MCF 10A (cell line): ENCODE results near the gene SPTBN2. TPM values are rescaled to one million over a fixed set of nuclear protein-coding genes. Genes with fewer than 3 reads are reported as not detected.
"Not testable (repeated sequence)": the region's sequence is repeated elsewhere in the genome, so short reads cannot be mapped to it uniquely, and the experiment has no call there.

ENCODE experiments used
- BruUV-seq: library from RNA; stranded (reverse); fragments of 400-500 nt; replicated peaks from 2 replicates; lab custom pipeline; 2021; lab: Mats Ljungman, UMichigan
- CTCF ChIA-PET: fragments of 300-600 bp; sonication (Branson Sonifier 250); formaldehyde crosslinking; extraction: SDS; loops from one replicate; lab custom pipeline; 2021; ENCODE audit warnings: antibody characterized with exemption, inconsistent platforms; lab: Yijun Ruan, JAX
- POLR2A ChIA-PET: fragments of 300-600, 350-650 bp; sonication (Branson Sonifier 250); formaldehyde crosslinking; extraction: SDS; loops from one replicate; lab custom pipeline; 2020; ENCODE audit warnings: antibody characterized with exemption, inconsistent platforms; lab: Yijun Ruan, JAX
- DNase-seq: peaks from one replicate; pipeline ENCODE4 v3.0.0-alpha.2; 2018; ENCODE audit not compliant: unreplicated experiment
- H3K27ac Mint-ChIP-seq: one replicate; pipeline ENCODE4 v1.8.0; 2022; ENCODE audit warnings: mild to moderate bottlenecking, low read depth, mixed read lengths; ENCODE audit not compliant: unreplicated experiment
- H3K27me3 Mint-ChIP-seq: one replicate; pipeline ENCODE4 v1.8.0; 2022; ENCODE audit warnings: mixed read lengths; ENCODE audit not compliant: insufficient read depth, unreplicated experiment
- H3K36me3 Mint-ChIP-seq: one replicate; pipeline ENCODE4 v1.8.0; 2022; ENCODE audit warnings: mild to moderate bottlenecking, moderate library complexity, mixed read lengths; ENCODE audit not compliant: insufficient read depth, unreplicated experiment
- H3K4me1 Mint-ChIP-seq: one replicate; pipeline ENCODE4 v1.8.0; 2022; ENCODE audit warnings: mixed read lengths; ENCODE audit not compliant: insufficient read depth, unreplicated experiment
- H3K4me3 Mint-ChIP-seq: one replicate; pipeline ENCODE4 v1.8.0; 2022; ENCODE audit warnings: mild to moderate bottlenecking, moderate library complexity, mixed read lengths; ENCODE audit not compliant: unreplicated experiment
- H3K9me3 Mint-ChIP-seq: one replicate; pipeline ENCODE4 v1.8.0; 2022; ENCODE audit warnings: mixed read lengths; ENCODE audit not compliant: unreplicated experiment
- CTCF ChIP-seq: fragments of 200-600 bp; IDR thresholded peaks from one replicate; pipeline ENCODE4 v1.8.0; 2022; ENCODE audit warnings: antibody characterized with exemption, mild to moderate bottlenecking; ENCODE audit not compliant: unreplicated experiment
- intact Hi-C: fragments of 100-400 bp; cut with micrococcal nuclease; formaldehyde crosslinking; loops from 2 replicates; pipeline ENCODE4 v1.14.1; 2022
- total RNA-seq: library from RNA; stranded (reverse); gene quantifications from 2 replicates; pipeline ENCODE4 v1.2.3, GENCODE V29; 2022

SPTBN2 gene
- total RNA-seq, 1 experiment from 2014 or later: 47.2 TPM

- no peak for DNase-seq
- Mint-ChIP-seq H3K9me3 (no peaks in the 10 kb centered on the region), H3K36me3 (peaks cover 86% of the 10 kb centered on the region), H3K4me3 (peak overlapping the region; percentile 97), H3K4me1 (peaks cover 62% of the 10 kb centered on the region), H3K27ac (peak overlapping the region; percentile 55), H3K27me3 (no peaks in the 10 kb centered on the region)
- intact Hi-C loops: loop anchor here (5.0 kb wide), 1 partner anchor 65 kb away; no protein-coding TSS in a partner anchor
- no TSS peak for BruUV-seq
- ChIA-PET CTCF (no interaction called here), POLR2A (interaction anchor here (1.0 to 17.6 kb wide), 2 partner anchors 13 to 22 kb away, joined by 5 to 420 read pairs; partner anchors contain the start of gene RBM14)
- no peak for TF ChIP-seq CTCF
Observed at GRCh38 chr11:66641834-66642233, 87.2 kb downstream of the SPTBN2 start.

GRCh38 chr11:66639814-66640340 lies 89.1 kb downstream of the SPTBN2 start:
- CTCF ChIA-PET: interaction anchor here (1.0 to 1.8 kb wide), 3 partner anchors 11 to 39 kb away, joined by 3 to 5 read pairs (median 3); no protein-coding TSS in a partner anchor
- Mint-ChIP-seq H3K27ac (peak overlapping the region; percentile 98), H3K4me3 (peak overlapping the region; percentile 97), H3K36me3 (peaks cover 67% of the 10 kb centered on the region), H3K4me1 (peaks cover 50% of the 10 kb centered on the region)
- intact Hi-C loops: loop anchor here (5.0 kb wide), 1 partner anchor 63 kb away; no protein-coding TSS in a partner anchor
- not testable (repeated sequence) for H3K9me3 Mint-ChIP-seq, H3K27me3 Mint-ChIP-seq, BruUV-seq, DNase-seq
- POLR2A ChIA-PET: interaction anchor here (0.7 to 17.6 kb wide), 14 partner anchors 9 to 295 kb away, joined by 3 to 420 read pairs (median 17); partner anchors contain the start of genes ACTN3, BRMS1, CTSF and DPP3

GRCh38 chr11:66639066-66639813 lies 89.8 kb downstream of the SPTBN2 start:
- TF ChIP-seq CTCF: no peak
- POLR2A ChIA-PET: interaction anchor here (0.6 to 17.6 kb wide), 29 partner anchors 9 to 1100 kb away, joined by 3 to 420 read pairs (median 6); partner anchors contain the start of genes ACTN3, BRMS1, CCDC87 and CCS
- DNase-seq: peak; percentile 40
- H3K27ac Mint-ChIP-seq: peak overlapping the region; percentile 98
- H3K4me3 Mint-ChIP-seq: peak overlapping the region; percentile 97
- peaks cover 44% of the 10 kb centered on the region for H3K4me1 Mint-ChIP-seq
- intact Hi-C loops: no loop called here
- no peaks in the 10 kb centered on the region for H3K9me3 Mint-ChIP-seq
- peaks cover 67% of the 10 kb centered on the region for H3K36me3 Mint-ChIP-seq
- CTCF ChIA-PET: interaction anchor here (0.6 to 1.8 kb wide), 5 partner anchors 10 to 39 kb away, joined by 3 to 5 read pairs (median 3); no protein-coding TSS in a partner anchor
- no peaks in the 10 kb centered on the region for H3K27me3 Mint-ChIP-seq
- BruUV-seq: TSS peak; percentile 55

- TF ChIP-seq CTCF: no peak
- ChIA-PET POLR2A (interaction anchor here (0.6 to 17.6 kb wide), 36 partner anchors 10 to 1099 kb away, joined by 3 to 420 read pairs (median 5); partner anchors contain the start of genes ACTN3, BRMS1, CCDC87 and CCS), CTCF (interaction anchor here (0.6 to 1.8 kb wide), 10 partner anchors 9 to 1362 kb away, joined by 3 to 5 read pairs (median 3); no protein-coding TSS in a partner anchor)
- Mint-ChIP-seq H3K4me3 (peak within 1 kb of the TSS; percentile 97), H3K36me3 (peaks cover 65% of the 10 kb centered on the region), H3K27ac (peak within 1 kb of the TSS; percentile 98), H3K27me3 (no peaks in the 10 kb centered on the region), H3K9me3 (no peaks in the 10 kb centered on the region), H3K4me1 (peaks cover 44% of the 10 kb centered on the region)
- no TSS peak for BruUV-seq
- intact Hi-C loops: loop anchor here (1.0 kb wide), 1 partner anchor 128 kb away; the partner anchor contains the start of gene BBS1
- peak; percentile 100 for DNase-seq
Observed at GRCh38 chr11:66638177-66639065, 90.6 kb downstream of the SPTBN2 start, which contains the start of gene RBM4. Gene RBM4, plus strand, starts transcription at chr11:66638703. Its CDS starts 1,009 bp downstream, at chr11:66639712.
